ENCODE measurements around the gene CRNKL1.

- TF ChIP-seq POLR2AphosphoS5 (IDR thresholded peaks at IDR 0.05; ENCODE audit: low read depth, low read length) (no peak), POLR2A (IDR thresholded peaks at IDR 0.05; ENCODE audit: low read depth, low read length) (no peak)
These were observed 21.6 kb upstream of the CRNKL1 start for GRCh38 chr20:20073801-20074371.

Data from GM12892 (cell line).